HG02678 (cell line): ENCODE data around the gene CTBP1.

Source experiments
- ATAC-seq: cut with Tn5 transposase; IDR thresholded peaks from one replicate; pipeline ENCODE4 v1.9.1; 2021; ENCODE audit warnings: mild to moderate bottlenecking, moderate library complexity; ENCODE audit not compliant: unreplicated experiment

Gene CTBP1

DNA sequence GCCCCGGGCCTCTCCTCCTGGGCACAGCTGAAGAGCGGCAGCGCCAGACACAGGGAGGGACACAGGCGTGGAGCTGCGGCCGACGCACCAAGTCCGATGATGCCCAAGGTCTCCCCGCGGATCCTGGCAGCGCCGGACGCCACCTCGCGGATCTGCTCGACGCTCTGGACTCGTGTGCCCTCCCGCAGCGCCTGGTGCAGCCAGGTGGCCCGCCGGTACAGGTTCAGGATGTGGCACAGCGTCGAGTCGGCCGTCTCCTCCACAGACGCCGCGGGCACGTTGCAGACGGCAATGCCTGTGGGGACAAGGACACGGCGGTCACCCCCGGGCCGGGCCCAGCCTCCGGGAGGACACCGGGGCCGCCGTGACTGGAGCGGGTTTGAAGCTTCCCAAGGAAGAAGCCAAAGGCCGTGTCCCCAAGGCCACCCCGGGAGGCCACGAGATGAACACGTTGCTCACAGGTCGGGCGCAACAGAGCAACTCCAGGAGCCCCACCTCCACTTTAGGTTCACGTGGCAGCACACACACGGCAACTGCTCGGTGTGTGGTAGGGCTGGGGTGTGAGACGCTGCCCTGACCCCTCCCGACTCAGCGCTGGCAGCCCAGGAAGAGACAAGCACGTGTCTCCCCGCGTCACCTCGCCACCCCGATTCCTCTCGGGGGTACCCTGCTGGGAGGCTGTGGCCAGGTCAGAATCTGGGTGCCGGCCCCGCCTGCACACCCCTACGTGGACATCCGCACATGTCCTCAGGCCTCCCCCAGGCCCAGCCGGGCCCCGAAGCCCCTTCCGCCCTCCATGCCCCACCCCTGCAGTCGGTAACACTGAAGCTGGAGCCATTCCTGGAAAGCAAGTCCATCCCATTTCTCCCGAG is 23.4 kb downstream of the CTBP1 start:
- ATAC-seq, result no peak

DNA sequence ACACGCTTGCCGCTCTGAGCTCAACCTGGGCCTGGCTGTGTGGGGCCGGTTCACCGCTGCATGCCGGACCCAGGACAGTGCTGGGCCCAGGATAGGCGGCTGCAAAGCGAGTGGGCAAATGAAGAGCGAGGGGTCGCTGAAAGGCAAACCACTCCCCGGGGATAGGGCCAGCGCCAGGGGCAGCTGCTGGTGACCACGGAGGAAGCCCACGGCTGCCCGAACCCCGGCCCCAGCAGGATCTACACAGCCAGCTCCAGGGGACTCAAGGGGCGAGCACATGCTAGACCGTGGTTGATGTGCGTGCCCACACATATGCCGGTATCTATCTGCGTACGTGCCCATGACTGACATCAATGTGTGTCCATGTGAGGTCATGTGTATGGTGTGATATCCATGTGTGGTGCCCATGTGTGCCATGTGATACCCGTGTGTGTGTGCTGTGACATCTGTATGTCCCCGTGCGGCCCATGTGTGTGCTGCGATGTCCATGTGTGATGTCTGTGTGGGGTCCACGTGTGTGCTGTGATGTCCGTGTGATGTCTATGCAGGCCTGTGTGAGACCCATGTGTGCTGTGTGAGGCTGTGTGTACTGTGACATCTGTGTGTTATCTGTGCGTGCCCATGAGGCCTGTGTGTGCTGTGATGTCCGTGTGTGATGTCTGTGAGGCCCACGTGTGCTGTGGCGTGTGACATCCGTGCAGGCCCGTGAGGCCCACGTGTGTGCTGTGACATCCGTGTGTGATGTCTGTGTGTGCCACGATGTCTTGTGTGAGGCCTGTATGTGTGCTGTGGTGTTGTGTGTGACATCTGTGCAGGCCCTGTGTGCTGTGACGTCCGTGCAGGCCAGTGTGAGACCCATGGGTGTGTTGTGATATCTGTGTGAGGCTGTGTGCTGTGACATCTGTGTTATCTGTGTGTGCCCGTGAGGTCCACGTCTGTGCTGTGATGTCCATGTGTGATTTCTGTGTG is 24.8 kb downstream of the CTBP1 start:
- no peak for ATAC-seq

DNA sequence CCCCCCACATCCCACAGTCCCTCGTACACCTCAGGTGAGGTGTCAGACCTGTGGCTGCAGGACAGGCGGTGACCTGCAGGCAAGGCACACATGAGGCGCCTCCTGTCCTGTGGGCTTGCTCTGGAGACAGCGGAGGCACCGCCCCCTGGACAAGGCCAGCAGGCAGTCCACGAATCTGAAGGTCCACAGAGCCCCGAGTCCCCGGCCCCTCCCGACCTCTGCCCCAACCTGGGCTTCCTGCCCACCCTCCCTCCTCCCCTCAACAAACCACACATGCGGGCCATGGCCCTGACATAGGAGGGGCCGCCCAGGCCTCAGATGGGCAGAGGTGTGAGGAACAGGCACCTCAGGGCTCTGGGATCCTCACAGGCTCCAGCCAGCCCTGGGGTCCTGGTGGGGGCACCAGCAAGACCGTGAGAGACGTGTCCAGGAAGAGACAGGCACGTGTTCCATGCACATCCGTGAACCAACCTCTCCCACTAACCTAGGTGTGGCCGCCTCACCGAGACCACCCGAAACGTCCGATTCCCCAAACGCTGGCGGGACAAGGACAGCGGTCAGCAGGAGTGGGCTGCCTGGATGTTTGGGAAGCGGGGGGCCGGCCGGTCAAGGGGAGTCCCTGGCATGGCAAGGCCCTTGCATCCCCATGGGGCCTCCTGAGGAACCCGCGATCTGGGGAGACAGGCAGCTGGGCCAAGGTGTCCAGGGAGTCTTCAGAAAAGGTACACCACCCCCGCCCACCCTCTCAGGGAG is 25.8 kb downstream of the CTBP1 start:
- no peak for ATAC-seq

DNA sequence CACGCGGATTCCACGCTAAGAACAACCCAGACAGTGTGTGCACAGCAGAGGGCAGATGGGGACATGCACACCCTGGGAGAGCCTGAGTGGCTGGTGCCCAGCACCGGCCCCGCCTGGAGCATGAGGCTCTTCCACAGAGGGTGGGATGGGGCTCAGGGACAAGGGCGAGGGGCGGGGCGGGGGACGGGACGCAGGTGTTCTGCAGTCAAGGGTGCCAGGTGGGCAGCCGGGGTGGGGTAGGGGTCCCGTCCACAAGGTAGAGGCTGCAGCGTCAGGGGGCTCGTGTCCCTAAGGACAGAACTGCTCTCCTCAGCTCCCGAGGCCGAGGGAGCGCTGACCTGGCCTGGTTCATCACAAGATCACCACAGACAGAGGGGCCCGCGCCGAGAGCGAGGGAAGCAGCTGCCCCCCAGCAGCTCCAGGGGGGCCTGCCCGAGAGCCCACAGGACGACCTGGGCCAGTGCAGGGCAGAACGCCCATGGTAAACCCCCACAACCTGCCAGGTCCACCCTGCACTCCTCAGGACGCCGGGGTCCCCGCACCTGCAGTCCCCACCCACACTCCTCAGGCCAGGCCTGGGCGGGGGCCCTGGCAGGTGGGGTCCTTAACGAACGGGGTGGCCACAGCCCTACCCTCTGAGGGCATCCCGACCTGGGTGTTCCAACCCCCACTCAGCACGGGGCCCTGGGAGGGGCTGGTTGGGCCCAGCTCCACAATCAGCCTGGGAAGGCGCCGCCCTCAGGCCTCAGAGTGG is 26.7 kb downstream of the CTBP1 start:
- no peak for ATAC-seq

DNA sequence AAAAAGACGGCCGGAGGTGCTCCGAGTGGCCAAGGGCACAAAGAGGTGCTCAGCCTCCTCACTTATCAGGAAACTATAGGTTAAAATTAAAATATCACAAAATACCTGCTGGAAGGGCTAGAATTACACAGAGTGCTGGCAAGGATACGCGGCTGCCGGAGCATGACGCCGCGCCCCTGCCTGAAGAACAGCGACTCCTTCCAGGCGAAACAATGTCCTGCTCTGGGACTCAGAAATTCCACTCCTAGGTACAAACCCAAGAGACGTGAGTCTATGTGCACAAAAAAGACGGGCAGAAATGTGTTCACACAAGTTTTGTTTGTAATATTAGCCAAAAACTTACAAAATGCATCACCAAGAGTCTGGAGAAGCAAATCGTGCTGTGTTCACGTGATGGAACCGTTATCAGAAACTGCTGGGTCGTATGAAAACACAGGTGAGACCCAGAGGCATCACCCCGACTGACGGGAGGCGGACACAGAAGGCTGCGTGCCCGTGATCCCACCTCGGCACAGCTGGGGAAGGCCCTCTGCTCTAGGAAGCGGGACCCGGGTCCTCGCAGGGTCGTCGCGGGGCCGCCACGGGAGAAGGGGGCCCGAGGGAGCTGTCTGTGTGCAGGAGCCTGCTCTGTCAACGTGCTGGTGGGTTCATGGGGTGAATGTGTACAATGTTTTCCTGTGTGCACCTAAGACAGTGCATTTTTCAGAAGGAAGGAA is 27.6 kb downstream of the CTBP1 start:
- ATAC-seq, result no peak

DNA sequence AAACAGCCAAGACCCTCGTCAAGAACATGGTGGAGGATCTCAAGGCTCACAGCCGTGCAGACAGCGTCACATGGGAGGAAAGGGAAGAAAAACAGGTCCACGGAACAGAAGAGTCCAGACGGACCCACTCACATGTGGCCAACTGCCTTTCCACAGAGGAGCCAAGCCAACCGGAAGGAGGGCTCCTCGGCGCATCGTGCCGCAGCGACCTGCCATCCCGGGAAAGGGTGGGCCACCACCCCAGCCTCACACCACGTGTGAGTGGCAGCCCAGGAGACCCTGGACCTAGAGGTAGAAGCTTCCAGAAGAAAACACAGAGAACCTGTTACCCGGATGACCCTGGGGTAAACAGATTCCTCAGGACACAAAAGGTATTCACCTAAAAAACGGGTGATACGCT is 28.4 kb downstream of the CTBP1 start:
- ATAC-seq, result no peak

DNA sequence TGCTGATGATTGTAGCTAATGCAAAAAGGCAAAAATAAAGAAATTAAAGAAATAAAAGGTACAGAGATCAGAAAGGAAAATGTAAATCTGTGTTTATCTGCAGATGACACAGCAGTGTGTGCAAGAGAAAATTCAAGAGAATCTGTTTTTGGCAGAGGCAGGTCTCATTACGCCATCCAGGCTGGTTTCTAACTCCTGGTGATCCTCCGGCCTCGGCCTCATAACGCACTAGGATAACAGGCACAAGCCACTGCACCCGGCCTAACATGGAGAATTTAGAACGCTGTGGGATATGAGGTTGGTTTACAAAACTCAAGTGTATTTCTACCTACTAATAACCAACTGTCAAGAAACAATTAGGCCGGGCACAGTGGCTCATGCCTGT is 29.4 kb downstream of the CTBP1 start:
- no peak for ATAC-seq

DNA sequence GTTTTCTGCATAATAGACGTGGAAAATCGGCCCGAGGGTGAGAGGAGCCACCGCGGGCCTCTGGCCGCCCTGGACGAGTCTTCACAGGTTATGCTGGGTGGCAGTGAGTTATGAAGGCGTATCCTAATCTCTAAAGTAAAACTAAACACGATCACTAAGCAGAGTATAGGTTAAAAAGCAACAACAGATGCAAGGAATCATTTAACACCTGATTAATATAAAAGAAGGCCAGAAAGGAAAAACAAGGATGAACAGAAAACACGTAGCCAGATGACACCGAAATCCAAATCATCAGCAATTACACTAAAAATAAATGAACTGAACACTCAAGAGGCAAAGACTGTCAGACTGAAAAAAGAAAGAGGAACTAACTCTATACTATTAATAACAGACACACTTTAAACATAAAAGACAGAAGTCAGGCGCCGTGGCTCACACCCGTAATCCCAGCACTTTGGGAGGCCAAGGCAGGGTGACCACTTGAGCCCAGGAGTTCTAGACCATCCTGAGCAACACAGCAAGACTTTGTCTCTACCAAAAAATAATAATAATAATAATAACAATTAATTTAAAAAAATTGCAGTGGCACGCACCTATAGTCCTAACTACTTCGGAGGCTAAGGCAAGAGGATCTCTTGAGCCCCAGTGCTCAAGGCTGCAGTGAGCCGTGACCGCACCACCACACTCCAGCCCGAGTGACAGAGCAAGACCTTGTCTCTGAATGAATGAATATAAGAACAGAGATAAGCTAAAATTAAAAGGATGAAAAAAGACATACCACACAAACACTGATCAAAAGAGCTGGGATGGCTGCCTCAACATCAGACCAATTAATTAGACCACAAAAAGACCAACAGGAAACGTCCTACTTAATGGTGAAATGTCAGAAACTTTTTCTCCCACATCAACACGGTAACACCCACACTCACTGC is 30.0 kb downstream of the CTBP1 start:
- peak; percentile 58 for ATAC-seq

DNA sequence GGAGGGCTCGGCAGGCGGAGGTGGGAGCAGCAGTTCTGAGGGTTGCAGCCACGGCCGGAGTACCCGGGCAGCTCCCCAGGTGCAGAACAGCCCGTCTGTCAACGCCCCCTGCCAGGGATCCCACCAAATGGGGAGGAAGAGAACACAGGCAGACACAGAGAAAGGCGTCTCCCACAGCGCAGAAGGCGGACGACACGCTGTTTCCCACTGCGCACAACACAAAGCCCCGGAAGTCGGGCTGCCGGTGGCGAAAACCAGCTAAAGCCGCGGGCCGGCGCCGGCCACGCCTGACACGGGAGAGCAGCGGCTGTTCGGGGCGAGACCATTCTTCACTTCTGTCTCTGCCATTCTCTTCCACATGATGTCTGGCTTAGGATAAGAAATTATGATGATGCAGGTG is 31.6 kb downstream of the CTBP1 start:
- no peak for ATAC-seq

DNA sequence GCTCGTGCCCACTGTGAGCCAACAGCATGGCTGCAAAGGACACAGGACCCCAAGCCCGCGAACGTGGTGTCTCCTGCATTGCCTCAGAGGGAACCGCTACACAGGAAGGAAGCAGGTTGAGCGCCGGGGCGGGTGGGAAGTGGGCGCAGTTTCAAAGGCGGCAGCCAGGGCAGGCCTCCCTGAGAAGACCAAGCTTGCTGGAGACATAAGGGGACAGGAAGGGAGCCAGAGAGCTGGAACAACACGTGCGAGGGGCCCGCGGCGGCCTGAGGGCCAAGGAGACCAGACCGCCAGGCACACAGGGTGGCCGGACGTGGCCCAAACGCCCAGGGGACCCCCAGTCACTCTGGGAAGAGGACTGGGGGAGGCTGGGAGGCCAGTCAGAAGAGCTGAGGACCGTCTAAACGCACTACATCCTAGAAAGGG is 32.0 kb downstream of the CTBP1 start:
- ATAC-seq, result no peak

DNA sequence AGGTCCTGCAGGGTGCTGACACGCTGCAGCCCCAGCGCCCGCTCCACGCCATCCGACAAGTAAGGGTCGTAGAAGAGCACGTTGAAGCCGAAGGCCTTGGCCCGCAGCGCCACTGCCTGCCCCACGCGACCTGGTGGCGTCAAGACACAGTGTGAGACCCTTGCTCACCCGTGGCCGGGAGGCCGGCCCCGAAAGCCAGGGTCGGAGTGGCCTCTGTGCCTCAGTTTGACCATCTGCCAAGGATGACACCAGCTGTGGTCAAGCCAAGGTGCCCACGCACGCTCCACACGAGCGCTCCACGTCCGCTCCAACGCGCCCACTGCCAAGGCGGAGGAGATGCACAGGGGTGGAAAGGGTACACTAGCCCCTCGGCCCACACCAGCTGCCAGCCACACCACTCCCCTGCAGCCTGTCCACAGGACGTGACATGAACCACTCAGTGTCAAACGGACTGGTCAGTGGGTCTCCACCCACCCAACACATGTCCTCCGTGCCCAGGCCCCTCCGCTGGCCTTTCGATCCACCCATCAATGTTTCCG is 32.8 kb downstream of the CTBP1 start:
- no peak for ATAC-seq

DNA sequence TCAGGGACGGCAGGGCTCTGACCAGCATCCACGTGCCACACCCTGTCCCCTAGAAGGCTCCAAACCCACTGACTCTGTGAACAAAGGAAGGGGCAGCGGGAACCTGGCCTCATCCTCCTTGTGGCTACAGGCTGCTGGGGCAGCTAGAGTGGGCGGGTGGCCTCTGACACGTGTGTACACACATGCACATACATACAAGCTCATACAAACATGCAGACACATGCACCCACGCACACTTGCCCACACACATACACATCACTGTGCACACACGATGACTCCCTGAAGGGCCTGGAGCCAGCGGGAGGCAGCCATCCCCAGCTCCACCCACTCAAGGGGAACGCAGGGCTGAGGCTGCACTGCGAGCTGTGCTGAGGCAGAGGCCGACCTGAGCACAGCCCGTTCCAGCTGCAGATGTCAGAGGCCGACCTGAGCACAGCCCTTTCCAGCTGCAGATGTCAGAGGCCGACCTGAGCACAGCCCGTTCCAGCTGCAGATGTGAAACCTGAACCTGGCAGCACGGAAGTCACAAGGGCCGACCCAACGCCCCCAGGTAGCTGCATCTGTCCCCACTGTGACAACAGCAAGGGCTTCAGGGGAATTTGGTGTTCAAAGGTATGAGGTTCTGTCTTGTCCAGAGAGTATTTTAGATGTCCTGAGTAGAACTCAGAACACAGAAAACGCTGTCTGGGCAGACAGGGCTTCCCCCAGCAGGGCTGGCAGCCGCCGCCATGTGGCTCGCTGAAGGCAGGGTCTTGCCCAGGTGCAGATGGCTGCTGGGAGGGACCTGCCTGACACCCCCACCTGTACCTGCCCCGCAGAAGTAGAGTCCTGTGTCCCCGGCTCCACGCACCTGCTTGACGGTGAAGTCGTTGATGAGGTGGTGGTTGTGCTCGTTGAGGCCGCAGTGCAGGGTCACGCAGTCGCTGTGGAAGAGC is 33.5 kb downstream of the CTBP1 start:
- ATAC-seq, result peak; percentile 64

DNA sequence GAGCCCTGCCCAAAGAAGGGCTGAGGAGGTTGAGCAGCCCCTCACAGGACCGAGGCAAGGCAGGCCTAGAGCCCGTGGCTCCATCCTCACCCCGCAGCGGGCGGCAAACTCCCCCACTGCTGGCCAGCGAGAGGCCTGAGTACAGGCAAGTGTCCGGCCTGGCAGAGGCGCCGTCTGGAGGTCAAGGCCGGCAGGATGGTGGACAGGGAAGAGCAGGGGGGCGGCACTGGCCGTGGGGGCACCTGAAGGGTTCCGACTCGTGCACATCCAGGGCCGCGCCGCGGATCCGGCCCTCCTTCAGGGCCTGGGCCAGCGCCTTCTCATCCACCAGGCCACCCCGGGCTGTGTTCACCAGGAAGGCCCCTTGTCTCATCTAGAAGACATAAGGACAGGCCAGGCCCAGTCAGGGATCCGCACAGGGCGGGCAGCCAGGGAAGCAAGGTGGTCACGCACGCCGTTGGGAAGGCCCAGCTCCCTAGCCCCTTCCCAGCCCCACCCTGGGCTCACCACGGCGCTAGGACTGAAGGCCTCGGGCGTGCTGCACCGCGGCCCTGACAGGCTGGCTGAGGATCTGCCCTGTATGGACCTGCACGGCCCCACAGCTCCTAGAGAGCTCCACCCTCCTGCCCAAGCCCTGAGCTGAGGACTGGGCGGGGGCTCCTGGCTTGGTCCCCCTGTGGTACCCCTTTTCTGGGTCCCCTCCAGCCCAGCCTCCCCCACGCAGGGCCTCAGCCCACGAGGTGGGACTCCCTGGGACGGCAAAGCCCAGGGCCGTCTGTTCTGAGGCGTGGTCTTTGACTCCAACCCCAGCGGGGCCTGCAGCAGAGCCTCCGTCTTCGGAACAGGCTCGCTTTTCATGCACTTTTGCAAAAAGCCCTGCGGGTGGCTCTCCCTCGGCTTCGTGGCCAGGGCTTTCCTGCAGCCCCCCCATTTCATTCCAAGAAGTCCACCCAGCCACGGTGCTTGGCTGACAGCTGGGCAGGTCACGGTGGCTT is 34.5 kb downstream of the CTBP1 start:
- no peak for ATAC-seq

DNA sequence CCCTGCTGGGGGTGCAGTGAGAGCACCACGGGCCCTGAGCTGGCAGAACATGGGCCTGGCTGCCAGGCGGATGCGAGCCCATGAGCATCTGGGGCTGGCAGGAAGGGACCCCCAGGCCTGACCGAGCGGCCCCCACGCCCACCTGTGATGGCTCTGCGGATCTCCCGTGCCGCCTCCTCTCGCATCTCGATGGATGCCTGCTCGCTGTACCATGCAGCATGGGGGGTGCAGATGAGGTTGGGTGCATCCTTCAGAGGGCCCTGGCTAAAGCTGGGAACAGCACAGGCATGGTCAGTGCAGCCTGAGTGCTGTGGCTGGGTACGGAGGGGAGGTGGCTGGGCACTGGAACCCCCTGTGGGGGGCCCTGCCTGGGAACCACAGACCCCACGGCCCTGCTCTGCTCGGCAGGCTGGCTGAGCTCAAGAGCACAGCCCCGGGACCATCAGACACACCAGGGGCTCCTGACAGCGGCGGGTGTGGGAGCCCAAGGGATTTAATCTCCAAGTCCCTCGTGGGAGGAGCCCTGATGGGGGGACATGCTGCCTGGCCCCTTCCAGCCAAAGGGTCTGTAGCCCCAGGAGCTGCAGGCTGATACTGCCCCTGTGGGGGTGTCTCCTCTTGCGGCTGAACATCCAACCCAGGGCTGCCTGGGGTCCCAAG is 35.5 kb downstream of the CTBP1 start:
- ATAC-seq, result no peak

DNA sequence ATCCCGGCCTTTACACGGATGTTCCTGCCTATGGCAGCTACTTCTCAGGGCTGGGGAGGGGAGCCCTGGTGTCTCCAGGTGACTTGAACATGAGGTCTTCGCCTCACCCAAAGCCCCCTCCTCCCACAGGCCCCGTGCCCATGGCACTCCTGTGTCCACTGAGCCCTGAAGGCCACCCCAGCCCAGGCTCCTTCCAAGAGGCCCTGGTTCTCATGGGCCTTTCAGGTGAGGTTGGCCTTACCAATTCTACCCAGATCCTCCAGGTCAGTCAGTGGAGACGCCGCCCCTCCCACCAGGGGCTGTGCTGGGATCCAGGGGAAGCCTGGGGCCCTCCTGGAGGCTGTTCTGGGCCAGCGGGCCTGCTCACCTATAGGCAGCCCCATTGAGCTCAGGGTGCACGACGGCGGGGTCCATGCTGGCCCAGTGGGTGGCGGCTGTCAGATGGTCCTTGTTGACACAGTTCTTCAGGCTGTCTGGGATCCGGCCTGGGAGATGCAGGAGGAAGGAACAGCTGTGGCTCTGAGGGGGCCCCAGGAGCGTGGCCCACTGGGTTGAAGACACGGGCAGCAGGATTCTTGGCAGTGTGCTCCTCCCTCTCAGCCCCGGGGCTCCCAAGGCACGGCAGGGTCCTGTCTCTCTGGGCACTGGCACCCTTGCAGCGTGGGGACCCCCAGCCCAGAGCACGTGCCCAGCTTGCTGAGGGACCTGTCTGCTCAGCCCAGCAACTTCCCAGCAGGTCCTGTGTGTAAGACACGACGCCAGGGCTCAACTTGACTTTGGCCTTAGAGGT is 36.2 kb downstream of the CTBP1 start:
- no peak for ATAC-seq
